Measurements from ENCODE around the gene PROS1.

PROS1 gene

DNA sequence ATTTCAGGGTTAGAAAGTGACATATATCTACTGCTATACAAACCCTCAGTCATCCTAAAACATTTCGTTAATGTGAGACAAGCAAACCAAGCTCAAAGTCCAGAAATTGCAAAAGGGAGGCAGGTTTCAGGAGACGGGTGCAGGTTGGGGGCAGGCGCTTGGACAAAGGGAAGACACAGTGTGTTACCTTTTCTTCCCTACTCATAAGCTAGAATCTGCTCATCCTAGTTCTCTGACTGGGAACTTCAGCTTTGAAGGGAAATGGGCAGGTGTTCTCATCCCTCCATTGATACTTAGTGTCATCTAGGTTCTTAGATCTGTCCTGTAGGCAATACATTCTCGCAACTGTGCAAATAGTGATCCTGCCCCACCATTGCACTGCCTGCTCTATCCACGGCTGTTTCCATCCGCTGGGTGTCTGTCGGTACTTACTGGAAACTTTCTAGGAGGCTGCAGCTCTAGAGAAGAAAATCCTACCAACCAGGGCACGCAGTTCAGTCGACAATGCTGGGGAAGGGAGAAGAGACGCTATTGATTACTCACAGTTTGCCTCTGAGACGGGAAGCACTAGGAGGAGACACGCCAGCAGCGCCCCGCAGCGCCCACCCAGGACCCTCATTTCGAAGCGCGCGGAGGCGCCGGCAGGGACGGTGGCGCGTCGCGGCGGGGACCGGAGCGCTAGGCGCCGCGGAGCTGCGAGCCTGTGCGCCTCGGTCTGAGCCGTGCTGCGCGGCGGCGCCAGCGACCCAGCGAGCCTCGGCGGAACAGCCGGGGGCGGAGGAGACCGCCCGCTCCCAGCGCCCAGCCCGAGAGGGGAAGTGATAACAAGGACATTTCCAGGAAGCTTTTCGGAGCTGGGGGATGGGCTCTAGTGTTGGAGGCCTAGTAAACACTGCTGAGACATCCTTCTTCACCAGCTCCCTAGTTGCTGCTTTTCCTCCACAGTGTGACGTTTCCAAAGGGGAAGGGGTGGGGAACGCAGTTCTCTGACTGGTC lies at the start of gene PROS1:
Gene PROS1 (minus strand): TSS at position 766 of the 996 bp plus-strand sequence. CDS start 147 bp downstream, at position 619.
- peak; percentile 60 to 73 for DNase-seq

DNA sequence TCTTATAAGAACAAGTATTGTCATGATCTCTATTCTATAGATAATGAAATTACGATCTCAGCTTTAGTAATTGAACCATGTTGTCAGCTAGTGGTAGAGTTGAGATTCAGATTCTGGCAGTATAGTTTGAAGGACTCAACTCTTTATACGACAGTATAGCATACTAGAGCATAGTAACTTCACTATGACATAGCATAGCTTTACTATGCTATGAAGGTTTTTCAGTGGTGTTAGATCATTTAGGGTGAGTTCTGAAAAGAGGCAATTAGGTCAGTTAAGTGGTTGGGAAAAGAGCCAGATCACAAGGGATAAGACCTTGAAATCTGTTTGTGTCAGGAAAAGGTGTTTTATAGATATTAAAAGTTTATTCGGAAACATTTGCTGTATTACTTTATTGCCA lies 46.6 kb upstream of the PROS1 start:
- no peak for DNase-seq

GRCh38 chr3:94019659-94020058 lies 46.0 kb upstream of the PROS1 start:
- no peak for DNase-seq

GRCh38 chr3:94015025-94015424 lies 41.3 kb upstream of the PROS1 start:
- DNase-seq: no peak

GRCh38 chr3:94012185-94012584 lies 38.5 kb upstream of the PROS1 start:
- no peak for DNase-seq

DNA sequence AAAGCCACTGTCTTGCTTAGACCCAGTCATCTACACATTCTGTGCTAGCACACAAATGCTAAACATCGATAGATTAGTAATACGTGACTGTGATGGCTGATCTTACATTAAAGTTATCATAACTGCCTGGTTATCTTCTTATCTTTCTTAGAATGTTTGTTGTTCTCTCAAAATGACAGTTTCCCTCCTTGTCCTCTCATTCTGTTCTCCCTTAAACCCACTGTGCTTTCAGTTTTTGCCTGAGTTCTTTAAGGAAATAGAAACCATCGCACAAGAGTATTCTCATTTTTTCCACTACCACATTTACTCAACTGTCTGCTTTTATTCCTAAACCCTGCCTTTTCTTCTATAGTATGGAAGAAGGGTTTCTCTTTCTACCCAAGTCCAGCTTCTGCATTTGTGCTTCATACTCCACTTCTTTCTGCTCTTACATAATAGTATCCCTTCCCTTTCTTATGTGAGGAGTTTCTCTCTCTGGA lies 37.6 kb upstream of the PROS1 start:
- DNase-seq: no peak

DNA sequence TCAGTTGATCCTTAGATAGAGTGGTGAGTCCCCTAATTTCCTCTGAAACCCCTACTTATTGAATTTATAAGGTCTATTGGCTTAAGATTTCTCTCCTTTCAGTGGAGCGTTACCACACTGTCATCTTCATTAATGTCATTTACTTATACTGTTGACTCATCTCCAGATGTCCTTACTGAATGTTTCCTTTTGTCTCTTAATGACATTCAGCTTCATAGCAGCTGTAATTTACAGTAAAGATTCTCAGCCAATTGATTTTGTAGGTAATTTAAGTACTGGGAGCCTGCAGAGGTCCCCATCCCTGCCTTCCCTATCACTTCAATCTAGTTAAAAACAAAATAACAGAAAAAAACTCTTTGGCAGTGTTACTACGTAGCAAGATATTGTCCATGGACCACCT lies 35.9 kb upstream of the PROS1 start:
- DNase-seq: no peak

DNA sequence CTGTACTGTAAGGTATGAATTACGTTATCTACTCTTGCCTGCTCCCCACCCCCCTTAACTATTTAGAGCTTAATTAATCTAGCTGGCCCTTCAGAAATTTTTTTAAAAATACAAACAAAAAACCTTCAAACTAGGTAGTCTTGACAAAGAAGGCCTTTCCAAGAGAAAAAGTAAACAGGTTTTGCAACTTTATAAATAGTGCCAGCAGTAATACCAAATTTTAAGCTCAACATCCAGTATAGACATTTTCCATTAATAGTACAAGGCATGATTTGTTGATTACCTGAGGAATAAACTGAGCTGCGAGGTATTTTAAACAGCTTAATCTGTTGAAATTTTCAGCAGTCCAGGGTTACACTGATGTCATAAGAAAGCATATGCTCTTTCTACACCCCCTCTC lies 34.6 kb upstream of the PROS1 start:
- DNase-seq: no peak

- no peak for DNase-seq
Observed at GRCh38 chr3:94004301-94004910, 30.7 kb upstream of the PROS1 start.

DNA sequence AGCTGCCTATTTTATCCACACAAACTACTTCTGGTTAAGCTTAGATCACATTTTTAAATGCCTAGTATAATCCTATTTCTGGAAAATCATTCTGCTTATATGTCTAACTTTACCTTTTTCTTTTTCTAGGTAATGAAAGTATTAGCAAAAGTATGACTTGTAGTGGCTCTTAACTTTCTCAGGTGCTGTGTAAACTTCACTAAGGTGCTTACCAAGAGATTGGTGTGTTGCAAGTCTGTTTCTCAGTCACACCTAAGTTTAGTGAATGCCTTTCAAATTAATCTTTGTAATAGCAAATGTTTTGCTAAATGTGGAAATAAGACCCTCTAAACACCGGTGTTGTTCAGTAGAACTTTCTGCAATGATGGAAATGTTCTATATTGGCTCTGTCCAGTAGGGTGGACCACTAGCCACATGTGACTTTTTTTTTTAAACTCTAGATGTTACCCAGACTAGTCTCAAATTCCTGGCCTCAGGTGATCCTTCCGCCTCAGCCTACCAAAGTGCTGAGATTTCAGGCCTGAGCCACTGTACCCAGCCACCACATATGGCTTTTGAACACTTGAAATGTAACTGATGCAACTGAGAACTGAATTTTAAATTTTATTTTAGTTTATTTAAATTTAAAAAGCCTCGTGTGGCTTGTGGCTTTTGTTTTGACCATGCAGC lies 28.3 kb upstream of the PROS1 start:
- no peak for DNase-seq

DNA sequence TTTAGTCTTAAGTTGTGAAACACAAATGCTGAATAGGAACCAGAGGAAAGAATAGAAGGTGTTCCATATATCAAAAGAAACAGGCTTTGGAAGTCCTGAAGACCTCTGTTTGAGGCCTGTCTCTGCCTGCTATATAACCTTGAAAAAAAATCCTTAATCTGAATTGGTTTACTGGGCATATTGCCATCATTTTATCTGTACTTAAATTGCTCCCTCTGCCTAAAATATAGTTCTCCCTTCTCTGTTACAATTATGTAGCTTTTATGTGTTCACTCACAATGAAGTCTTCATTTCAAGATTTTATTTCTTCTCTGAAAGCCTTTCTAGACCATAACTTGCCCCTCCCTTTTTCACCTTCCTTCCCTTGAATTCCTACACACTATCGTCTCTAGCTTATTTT lies 27.5 kb upstream of the PROS1 start:
- DNase-seq: no peak

- DNase-seq: no peak
Observed at GRCh38 chr3:93994056-93994455, 20.4 kb upstream of the PROS1 start.

GRCh38 chr3:93992207-93992606 lies 18.5 kb upstream of the PROS1 start:
- no peak for DNase-seq

DNA sequence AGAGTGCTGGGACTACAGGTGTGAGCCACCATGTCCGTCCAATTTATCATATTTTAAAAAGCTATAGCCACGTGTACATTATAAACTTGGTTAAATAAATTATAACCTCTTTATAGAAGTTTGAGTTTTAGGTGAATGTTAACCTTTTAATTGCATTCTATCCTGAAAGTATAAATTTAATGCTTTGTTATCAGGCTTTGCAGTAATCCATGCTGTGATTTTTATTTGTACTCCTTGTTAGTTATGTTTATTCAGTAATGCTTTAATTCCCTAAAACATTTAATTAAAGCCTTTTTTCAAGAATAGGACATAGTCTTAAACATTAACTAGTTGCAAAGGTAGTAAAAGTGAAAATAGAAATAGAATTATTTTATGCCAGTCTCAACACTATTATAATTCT lies 17.9 kb upstream of the PROS1 start:
- DNase-seq: no peak

DNA sequence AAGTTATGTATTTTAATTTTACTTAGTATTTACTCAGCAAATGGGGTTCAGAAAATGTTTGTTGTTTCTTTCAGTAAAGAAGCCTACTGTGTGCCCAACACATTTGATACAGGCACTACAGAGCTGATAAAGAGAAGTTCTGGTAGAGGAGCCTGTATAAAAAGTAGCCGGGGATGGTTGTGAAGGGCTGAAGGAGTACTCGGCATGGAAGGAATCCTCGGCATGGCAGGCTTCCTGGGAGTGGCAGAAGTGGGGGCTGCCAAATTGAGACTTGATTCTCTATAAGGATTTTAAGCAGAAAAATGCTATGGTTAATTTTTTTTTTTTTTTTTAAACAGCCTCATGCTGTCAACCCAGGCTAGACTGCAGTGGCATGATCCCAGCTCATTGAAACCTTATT lies 15.5 kb upstream of the PROS1 start:
- DNase-seq: no peak

DNA sequence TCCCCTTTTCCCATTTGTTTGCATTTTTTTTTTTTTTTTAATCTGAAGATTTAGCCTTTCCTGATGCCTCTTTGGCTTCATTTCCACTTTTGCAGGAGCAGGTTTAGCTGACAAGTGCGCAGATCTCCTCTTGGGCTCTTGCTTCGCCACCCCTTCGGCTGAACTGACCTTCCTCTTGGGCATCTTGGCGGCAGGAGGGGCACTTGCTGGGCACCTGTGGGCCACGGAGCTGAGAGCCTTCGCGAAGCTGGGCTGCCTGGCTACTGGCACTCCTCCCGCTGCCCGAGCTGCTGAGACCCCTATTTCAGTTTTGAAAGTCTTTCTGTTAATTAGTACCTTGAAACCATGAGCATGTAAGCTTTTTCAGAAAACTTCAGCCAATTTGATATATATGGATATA lies 15.1 kb upstream of the PROS1 start:
- no peak for DNase-seq

DNA sequence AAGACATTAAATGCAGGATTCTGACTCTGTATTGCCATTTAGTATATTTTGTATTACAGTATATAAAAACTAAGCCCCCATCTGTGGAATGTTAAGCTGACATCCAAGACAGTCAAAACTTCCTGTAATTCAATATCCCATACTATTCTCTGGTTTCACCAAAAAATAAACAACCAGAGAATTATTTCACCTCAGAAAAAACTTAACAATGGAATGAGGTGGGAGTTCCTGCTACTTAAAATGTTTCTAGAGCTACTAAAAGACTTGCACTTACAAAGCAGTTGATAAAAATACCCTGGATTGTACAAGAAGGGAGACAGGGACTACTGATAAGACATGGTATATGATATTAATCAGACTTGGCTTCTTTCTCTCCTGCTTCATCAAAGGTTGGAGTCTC lies 14.6 kb upstream of the PROS1 start:
- no peak for DNase-seq

DNA sequence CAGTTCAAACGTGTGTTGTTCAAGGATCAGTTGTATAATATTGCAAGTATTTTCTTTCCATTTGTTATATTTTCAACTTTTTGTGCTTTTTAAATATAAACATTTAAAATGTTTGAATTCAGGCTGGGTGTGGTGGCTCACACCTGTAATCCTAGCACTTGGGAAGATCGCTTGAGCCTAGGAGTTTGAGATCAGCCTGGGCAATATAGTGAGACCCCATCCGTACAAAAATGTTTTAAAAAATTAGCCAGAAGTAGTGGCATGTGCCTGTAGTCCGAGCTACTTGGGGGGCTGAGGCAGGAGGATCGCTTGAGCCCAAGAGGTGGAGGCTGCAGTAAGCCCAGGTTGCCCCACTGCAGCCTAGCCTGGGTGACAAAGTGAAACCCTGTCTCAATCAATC lies 10.9 kb upstream of the PROS1 start:
- DNase-seq: no peak

DNA sequence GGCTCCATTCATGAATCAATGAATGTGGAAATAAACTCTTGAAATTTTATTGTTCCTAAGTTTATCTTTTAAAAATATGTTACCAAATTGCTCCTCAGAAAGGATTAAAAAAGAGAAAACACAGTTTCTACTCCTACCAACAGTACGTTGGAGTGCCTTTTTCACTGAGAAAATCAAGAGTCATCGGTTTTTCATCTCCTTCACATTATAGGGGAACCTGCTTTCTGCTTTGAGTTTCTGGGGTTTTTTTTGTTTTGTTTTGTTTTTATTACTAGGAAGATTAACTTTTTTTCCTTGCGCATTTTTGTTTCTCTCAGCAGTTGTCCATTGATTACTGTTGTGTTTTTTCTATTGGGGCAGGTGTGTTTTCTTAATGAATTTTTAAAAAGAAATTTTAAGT lies 9.7 kb upstream of the PROS1 start:
- no peak for DNase-seq

DNA sequence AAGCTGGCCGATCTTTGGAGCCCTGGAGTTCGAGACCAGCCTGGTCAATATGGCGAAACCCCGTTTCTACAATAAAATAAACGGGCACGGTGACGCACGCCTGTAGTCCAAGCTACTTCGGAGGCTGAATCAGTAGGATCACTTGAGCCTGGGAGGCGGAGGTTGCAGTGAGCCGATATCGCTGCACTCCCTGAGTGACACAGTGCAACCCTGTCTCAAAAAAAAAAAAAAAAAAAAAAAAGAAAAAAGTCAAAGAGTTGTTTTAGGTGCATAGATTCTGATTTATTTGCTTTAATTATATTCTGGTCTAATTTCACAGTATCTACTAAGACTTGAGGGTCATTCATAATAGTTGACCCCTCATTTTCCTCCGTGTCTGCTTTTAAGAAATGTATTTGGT lies 8.0 kb upstream of the PROS1 start:
- no peak for DNase-seq

- DNase-seq: peak; percentile 92 to 93
Observed at GRCh38 chr3:93979850-93980676, 6.4 kb upstream of the PROS1 start, which contains the start of gene ARL13B. Gene ARL13B (plus strand): TSS chr3:93980155. CDS start chr3:93980424, 269 bp downstream.

GRCh38 chr3:93969997-93970396 lies 3.7 kb downstream of the PROS1 start:
- DNase-seq: no peak

GRCh38 chr3:93969443-93969842 lies 4.3 kb downstream of the PROS1 start:
- DNase-seq: no peak

Data from activated T-cell treated with anti-CD3 and anti-CD28 coated beads, Interleukin-2, amount 50 U/mL, for 48 hours (primary cell).